Activated CD4-positive, alpha-beta T cell treated with anti-CD3 and anti-CD28 coated beads for 24 hours (primary cell): Measurements from ENCODE around the gene RMI1.
"Not testable (repeated sequence)": the region's sequence is repeated elsewhere in the genome, so short reads cannot be mapped to it uniquely, and the experiment has no call there.

Source experiments
- DNase-seq, 2 donors: peaks; one replicate each; pipeline ENCODE4 v3.0.0-alpha.2; 2020; ENCODE audit warnings: low read depth in 2 of 2

The RMI1 gene

GRCh38 chr9:83980395-83981125, at the start of gene RMI1:
Gene RMI1, plus strand, starts transcription at chr9:83980805. Its CDS starts 20,182 bp downstream, at chr9:84000987.
- DNase-seq: peak; percentile 99 to 100

DNA sequence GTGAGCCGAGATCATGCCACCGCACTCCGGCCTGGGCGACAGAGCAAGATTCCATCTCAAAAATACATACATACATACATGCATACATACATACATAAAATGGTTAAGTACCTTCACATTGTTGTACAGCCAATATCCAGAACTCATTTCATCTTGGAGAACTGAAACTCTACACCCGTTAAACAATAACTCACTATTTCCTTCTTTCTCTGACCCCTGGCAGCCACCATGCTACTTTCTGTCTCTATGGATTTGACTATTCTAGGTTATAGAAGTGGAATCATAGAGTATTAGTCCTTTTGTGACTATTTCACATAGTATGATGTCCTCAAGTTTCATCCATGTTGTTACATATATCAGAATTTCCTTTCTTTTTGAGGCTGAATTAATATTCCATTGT, 49.7 kb upstream of the RMI1 start:
- no peak for DNase-seq

- no peak for DNase-seq
These were observed 48.6 kb upstream of the RMI1 start for GRCh38 chr9:83932011-83932410.

GRCh38 chr9:83932851-83933250, 47.8 kb upstream of the RMI1 start:
- DNase-seq: no peak

DNA sequence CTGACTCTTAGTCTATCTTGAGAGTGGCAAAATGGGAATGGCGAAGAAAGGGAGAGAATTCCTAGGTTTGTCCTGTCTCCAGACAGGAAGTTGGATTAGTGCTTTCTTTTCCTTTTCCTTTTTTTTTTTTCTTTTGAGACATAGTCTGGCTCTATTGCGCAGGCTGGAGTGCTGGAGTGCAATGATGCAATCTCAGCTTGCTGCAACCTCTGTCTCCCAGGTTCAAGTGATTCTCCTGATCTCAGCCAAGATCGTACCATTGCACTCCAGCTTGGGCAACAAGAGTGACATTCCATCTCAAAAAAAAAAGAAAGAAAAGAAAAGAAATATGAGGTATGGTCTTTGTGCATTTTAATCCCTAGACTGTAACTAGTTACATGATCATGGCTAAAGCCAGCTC, 46.8 kb upstream of the RMI1 start:
- DNase-seq: no peak

GRCh38 chr9:83934569-83935275, 45.9 kb upstream of the RMI1 start:
- DNase-seq: no peak

- DNase-seq: no peak
These were observed 45.2 kb upstream of the RMI1 start for GRCh38 chr9:83935276-83935935.

GRCh38 chr9:83936523-83936922, 44.1 kb upstream of the RMI1 start:
- DNase-seq: no peak

DNA sequence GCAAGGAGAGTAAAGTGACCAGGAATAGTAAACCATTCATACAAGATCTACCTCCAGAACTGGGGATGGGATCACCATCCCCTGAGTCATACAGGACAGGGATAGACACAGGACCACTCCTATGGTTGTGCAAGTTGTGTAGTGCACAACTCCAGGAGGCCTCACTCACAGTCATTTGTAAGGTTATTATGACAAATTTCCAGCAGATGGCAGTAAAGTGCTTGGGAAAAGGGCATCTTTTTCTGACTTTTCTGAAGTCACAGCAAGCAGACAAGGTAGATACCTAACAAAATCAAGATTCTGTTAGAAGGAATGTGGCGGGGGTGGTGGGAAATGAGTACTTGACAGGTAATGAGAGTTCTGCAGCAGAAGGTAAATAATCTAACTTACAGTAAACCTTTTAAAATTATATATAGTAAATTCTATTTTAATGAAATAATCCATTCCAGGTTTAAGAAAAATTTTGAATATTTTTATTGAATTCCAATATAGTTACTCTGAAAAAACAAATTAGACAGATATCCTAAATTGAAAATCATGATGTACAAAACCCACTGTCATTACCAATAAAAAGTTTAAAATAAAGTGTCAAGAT, 42.6 kb upstream of the RMI1 start:
- DNase-seq: peak in 1 of 2 donors; percentile 21

GRCh38 chr9:83940590-83941303, 39.9 kb upstream of the RMI1 start:
- DNase-seq: no peak

GRCh38 chr9:83948096-83948495, 32.5 kb upstream of the RMI1 start:
- DNase-seq: not testable (repeated sequence)

DNA sequence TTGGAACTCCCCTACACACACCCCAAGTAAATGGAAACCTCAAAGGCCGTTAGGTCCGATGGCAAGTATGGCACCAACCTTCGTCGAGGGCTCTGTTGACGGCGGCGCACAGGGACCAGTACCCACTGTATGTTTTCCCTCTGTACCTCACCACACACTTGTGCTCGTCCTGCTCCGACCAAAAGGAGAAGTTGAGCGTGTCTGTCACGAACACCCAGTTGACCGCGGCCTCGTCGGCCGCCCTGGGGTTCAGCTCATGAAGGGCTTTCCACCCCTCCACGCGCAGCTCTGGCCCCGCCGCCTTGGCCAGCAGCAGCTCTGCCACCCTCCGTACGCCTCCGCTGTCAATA, 24.5 kb upstream of the RMI1 start:
- DNase-seq: no peak

GRCh38 chr9:83956436-83957247, 24.0 kb upstream of the RMI1 start:
- peak in 1 of 2 donors; percentile 54 for DNase-seq

GRCh38 chr9:83957248-83957513, 23.4 kb upstream of the RMI1 start:
- no peak for DNase-seq

- DNase-seq: no peak
These were observed 21.5 kb upstream of the RMI1 start for GRCh38 chr9:83959061-83959460.

GRCh38 chr9:83960991-83961390, 19.6 kb upstream of the RMI1 start:
- DNase-seq: no peak

DNA sequence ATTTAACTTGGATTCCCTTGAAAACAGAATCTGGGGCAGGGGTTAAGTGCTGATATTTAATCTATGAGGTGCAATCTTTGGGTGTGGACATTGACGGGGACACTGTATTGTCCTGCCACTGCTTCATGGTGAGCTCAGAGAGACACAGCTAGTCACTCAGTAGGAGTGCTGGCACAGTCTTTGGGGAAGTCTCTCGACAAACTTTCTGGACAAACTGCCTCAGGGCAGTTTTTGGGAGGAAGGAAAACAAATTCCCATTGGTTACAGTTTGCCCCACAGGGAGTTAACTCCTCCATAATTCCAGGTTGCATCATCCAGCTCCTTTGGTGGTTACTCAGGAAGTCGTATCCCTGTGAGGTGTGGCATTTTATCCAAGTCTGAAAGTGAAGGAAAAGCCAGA, 18.4 kb upstream of the RMI1 start:
- no peak for DNase-seq

DNA sequence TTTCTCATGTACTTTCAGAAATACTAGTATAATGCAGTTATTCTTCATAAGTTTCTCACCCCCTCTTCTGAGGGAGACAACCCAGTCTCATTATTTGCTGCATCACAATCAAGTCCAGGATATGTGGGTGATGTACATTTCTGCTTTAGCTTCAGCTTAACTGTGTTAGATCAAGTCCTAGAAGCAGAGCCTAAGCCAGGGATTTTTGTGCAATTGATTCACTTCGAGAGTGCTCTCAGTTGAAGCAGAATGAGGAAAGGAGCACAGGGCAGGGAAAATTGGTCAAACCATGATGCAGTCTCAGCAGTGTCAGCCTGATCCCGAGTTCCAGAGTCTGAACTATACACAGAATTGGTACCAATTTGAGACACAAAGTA, 15.6 kb upstream of the RMI1 start:
- no peak for DNase-seq

DNA sequence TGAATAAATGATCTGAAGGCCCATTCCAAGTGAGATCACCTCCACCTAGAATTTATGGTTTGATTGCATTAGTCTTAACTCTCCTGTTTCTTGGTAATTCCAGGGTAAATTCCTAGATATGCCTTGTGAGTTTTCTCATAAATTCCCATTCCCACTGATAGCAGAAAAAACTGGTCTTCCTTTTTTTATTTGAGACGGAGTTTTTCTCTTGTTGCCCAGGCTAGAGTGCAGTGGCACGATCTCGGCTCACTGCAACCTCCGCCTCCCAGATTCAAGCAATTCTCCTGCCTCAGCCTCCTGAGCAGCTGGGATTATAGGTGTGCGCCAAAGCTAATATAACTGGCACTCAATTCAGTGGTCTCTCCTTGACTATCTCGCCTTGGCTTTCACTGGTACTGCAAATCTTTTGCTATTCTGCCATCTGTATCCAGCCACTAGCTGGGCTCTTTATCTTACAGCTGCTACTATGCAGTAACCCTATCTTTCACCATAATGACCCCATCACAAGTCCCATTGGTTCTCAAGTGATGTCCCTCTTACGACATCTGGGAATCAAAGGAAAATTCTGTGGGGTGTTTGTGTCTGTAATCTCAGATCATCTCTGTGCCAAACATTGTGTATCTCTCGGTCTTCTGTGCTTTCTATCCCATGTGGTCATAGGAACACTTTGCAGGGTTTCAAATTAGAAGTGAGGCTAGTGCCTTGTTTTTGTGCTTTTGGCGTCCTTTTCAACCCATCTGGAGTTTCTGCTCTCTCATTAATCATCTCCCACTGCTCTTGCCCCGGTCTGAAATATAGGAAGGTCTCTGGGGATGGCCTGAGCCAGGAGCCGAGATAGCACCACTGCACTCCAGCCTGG, 15.0 kb upstream of the RMI1 start:
- no peak for DNase-seq

DNA sequence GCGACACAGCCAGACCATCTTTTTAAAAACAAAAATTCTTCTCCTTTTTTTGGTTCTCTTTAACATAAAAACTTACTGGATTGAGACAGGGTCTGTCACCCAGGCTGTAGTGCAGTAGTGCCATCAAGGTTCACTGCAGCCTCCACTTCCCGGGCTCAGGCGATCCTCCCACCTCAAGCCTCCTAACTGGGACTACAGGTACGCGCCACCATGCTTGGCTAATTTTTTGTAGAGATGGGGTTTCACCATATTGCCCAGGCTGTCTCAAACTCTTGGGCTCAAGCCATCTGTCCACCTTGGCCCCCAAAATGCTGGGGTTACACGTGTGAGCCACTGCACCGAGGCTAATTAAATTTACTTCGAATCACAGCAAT, 14.4 kb upstream of the RMI1 start:
- DNase-seq: no peak

DNA sequence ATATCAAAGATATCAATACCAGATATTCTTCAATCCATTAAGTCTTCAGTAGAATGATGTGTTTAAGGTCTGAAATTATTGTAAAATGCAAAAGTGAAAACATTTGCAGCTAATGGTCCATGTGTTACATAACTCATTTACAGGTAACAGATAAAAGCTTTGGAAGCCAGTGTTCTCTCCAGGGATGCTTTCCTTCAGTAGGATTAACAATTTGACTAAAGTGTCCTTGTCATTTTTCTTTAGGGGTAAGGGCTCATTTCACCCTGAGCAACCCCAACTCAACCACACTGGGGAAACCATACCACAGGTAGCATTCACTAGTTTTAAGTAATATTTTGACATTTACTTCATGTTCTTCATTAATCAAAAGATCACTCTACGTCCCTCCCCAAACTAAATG, 13.5 kb upstream of the RMI1 start:
- DNase-seq: no peak
